DND-41 (cell line): ENCODE measurements around the gene MGAM2.

Experiments
- ATAC-seq: fragments of 200-7000 bp; cut with Tn5 transposase; 3 replicates; pipeline ENCODE4 v1.9.1; 2021; ENCODE audit warnings: low read depth; ENCODE audit not compliant: insufficient read depth
- DNase-seq: peaks from one replicate; pipeline ENCODE4 v3.0.0-alpha.2; 2020
- H2AFZ ChIP-seq: 2 replicates; pipeline ENCODE4 v1.6.0; 2012; ENCODE audit warnings: low read depth, low read length
- H3K27ac ChIP-seq: 2 replicates; pipeline ENCODE4 v1.5.1; 2012; ENCODE audit warnings: low read length, inconsistent platforms
- H3K27me3 ChIP-seq: fragments of 200-600 bp; sonication (generic); 2 replicates; pipeline ENCODE4 v1.6.0; 2012; ENCODE audit warnings: low read length, mild to moderate bottlenecking, inconsistent platforms; ENCODE audit not compliant: insufficient read depth, poor library complexity
- H3K36me3 ChIP-seq: 2 replicates; pipeline ENCODE4 v1.5.1; 2012; ENCODE audit warnings: low read length, inconsistent platforms; ENCODE audit not compliant: insufficient read depth
- H3K4me1 ChIP-seq: 2 replicates; pipeline ENCODE4 v1.5.1; 2012; ENCODE audit warnings: mild to moderate bottlenecking, low read length; ENCODE audit not compliant: insufficient read depth
- H3K4me2 ChIP-seq: 2 replicates; pipeline ENCODE4 v1.6.0; 2012; ENCODE audit warnings: mild to moderate bottlenecking, moderate library complexity, low read length, inconsistent platforms; ENCODE audit not compliant: insufficient read depth
- H3K4me3 ChIP-seq, 2 experiments: fragments of 200-600 bp in 1 of 2; shearing (Covaris generic) in 1 of 2; 2 replicates each; pipeline ENCODE4 v1.5.1; 2012 to 2016; ENCODE audit warnings: inconsistent platforms in 2 of 2, low read length in 2 of 2, mild to moderate bottlenecking in 2 of 2, low read depth in 1 of 2, moderate library complexity in 1 of 2
- H3K79me2 ChIP-seq: 2 replicates; pipeline ENCODE4 v1.6.0; 2012; ENCODE audit warnings: low read length, inconsistent platforms; ENCODE audit not compliant: insufficient read depth
- H3K9ac ChIP-seq: 2 replicates; pipeline ENCODE4 v1.6.0; 2012; ENCODE audit warnings: low read depth, mild to moderate bottlenecking, inconsistent platforms, low read length, moderate library complexity
- H3K9me3 ChIP-seq: 2 replicates; pipeline ENCODE4 v1.5.1; 2012; ENCODE audit warnings: low read length, moderate library complexity, mild to moderate bottlenecking, inconsistent platforms; ENCODE audit not compliant: insufficient read depth, severe bottlenecking
- H4K20me1 ChIP-seq: 2 replicates; pipeline ENCODE4 v1.6.0; 2012; ENCODE audit warnings: low read length; ENCODE audit not compliant: insufficient read depth
- CTCF ChIP-seq: IDR thresholded peaks from 2 replicates; pipeline ENCODE4 v1.5.1; 2012; ENCODE audit warnings: borderline replicate concordance, low read length, moderate library complexity, mild to moderate bottlenecking; ENCODE audit not compliant: poor library complexity, severe bottlenecking; ENCODE audit errors: extremely low read depth
- EZH2 ChIP-seq: IDR thresholded peaks from 3 replicates; pipeline ENCODE4 v1.6.1; 2012; ENCODE audit warnings: borderline replicate concordance, low read depth, mild to moderate bottlenecking, moderate library complexity, low read length, inconsistent platforms; ENCODE audit not compliant: severe bottlenecking

Gene MGAM2

DNA sequence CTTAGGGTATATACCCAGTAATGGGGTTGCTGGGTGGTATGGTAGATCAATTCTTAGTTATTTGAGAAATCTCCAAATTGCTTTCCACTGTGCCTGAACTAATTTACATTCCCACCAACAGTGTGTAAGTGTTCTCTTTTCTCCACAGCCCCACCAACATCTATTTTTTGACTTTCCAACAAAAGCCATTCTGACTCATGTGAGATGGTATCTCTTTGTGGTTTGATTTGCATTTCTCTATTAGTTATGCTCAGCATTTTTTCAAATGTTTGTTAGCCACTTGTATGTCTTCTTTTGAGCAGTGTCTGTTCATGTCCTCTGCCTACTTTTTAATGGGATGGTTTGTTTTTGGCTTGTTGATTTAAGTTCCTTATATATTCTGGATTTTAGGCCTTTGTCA lies 66.4 kb downstream of the MGAM2 start:
- Histone ChIP-seq H2AFZ (no peak overlapping the region), H3K4me2 (no peak overlapping the region), H3K9ac (no peak overlapping the region), H3K4me3 (no peak overlapping the region), H3K36me3 (no peaks in the 10 kb centered on the region), H3K27me3 (no peaks in the 10 kb centered on the region), H3K9me3 (no peaks in the 10 kb centered on the region), H3K79me2 (no peaks in the 10 kb centered on the region), H3K4me1 (no peaks in the 10 kb centered on the region), H3K27ac (no peak overlapping the region), H4K20me1 (no peaks in the 10 kb centered on the region)
- TF ChIP-seq EZH2: no peak
- no peak for TF ChIP-seq CTCF
- no peak for ATAC-seq
- DNase-seq: no peak

DNA sequence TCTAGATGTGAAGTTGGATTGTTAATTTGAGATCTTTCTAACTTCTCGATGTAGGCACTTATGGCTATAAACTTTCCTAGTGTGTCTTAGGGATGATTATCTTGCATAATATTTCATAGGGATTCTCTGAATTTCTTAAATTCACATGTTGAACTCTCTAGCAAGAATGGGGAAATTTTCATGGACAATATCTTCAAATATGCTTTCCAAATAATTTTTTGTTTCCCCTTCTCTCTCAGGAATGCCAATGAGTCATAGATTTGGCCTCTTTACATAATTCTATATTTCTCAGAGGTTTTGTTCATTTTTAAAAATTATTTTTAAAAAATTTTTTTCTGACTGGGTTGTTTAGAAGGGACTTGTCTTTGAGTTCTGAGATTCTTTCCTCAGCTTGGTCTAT lies 68.9 kb downstream of the MGAM2 start:
- DNase-seq (no peak), ATAC-seq (no peak)
- Histone ChIP-seq H4K20me1 (no peaks in the 10 kb centered on the region), H3K4me2 (no peak overlapping the region), H3K36me3 (no peaks in the 10 kb centered on the region), H3K4me3 (no peak overlapping the region), H3K27me3 (no peaks in the 10 kb centered on the region), H3K27ac (no peak overlapping the region), H3K79me2 (no peaks in the 10 kb centered on the region), H2AFZ (no peak overlapping the region), H3K9ac (no peak overlapping the region), H3K4me1 (no peaks in the 10 kb centered on the region), H3K9me3 (no peaks in the 10 kb centered on the region)
- TF ChIP-seq EZH2: no peak
- TF ChIP-seq CTCF: no peak

DNA sequence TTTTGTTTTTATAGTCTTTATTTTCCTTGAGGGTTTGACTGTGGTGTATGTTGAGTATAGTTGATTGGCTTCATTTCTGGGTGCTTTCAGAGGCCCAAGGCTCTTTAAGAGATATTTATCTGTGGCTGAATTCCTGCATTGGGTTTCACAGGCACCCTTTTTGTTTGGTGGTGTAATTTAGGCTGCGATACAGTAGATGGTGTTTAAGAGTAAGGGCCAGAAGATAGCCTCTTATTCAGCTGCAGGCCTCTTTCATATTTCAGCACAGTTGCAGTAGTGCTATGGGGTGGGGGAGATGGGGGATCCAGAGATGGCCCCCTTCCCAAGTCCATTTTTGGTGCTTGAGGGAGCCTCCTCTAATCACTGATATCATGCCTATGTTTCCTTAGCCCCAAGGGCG lies 69.7 kb downstream of the MGAM2 start:
- DNase-seq: no peak
- Histone ChIP-seq H3K9me3 (no peaks in the 10 kb centered on the region), H2AFZ (no peak overlapping the region), H3K79me2 (no peaks in the 10 kb centered on the region), H3K4me3 (no peak overlapping the region), H3K9ac (no peak overlapping the region), H4K20me1 (no peaks in the 10 kb centered on the region), H3K27ac (no peak overlapping the region), H3K27me3 (peaks cover 4% of the 10 kb centered on the region), H3K36me3 (no peaks in the 10 kb centered on the region), H3K4me2 (no peak overlapping the region), H3K4me1 (no peaks in the 10 kb centered on the region)
- no peak for ATAC-seq
- TF ChIP-seq EZH2 (no peak), CTCF (no peak)

- no peaks in the 10 kb centered on the region for H4K20me1 ChIP-seq
- H2AFZ ChIP-seq: no peak overlapping the region
- no peaks in the 10 kb centered on the region for H3K9me3 ChIP-seq
- H3K79me2 ChIP-seq: no peaks in the 10 kb centered on the region
- H3K27me3 ChIP-seq: peaks cover 5% of the 10 kb centered on the region
- DNase-seq: no peak
- no peak for ATAC-seq
- H3K4me2 ChIP-seq: no peak overlapping the region
- no peak overlapping the region for H3K27ac ChIP-seq
- H3K4me1 ChIP-seq: no peaks in the 10 kb centered on the region
- TF ChIP-seq CTCF: no peak
- TF ChIP-seq EZH2: no peak
- no peak overlapping the region for H3K9ac ChIP-seq
- no peaks in the 10 kb centered on the region for H3K36me3 ChIP-seq
- no peak overlapping the region for H3K4me3 ChIP-seq
Observed at GRCh38 chr7:142181966-142182365, 70.4 kb downstream of the MGAM2 start.
